ENCODE data around the gene EIF3J.

EIF3J gene

GRCh38 chr15:44593042-44593736 lies 56.2 kb downstream of the EIF3J start:
- no peak for DNase-seq (ENCODE audit: low spot score)

DNA sequence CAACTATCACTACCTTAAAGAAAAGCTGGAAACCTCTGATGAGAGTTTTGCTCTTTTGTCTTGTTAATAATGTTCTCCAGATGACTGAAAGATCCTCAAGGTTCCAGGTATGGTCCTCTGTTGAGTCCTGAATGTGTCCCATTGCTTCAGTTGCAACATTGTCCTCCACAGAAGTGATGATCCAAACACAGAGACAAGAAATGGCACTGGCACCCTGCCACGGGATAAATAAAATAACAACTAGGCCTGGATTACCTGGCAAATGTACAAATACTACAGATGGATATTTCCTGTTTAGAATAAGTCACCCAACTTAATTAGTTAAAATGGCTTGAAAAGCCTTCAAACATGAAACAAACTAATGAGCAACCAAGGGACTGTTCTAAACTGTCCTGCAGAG lies 58.3 kb downstream of the EIF3J start:
- DNase-seq (ENCODE audit: low spot score), result no peak

- no peak for DNase-seq (ENCODE audit: low spot score)
Measured at GRCh38 chr15:44595656-44596510, 58.9 kb downstream of the EIF3J start.

DNA sequence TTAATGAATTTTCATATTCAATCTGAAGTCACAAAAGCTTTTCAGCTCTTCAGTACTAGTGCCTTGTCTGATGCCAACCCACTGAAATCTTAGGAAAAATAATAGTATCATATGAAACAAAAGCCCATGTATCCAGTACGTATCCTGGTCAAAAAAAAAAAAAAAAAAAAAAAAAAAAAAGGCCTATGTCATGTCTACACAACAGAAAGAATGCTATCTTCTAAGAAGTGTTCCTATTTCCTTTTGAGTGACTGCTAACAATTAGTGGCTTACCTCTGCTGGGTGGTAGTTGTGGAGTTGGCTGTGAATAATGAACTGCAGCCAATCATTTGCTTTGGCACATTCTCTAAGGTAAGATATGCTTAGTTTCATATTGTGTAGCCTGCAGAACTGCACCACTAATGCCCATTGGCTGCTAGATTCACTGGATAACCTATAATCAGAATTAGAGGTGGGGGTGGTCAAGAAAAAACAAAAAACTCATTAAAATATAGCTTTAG lies 59.6 kb downstream of the EIF3J start:
- no peak for DNase-seq (ENCODE audit: low spot score)

GRCh38 chr15:44598066-44598465 lies 61.1 kb downstream of the EIF3J start:
- no peak for DNase-seq (ENCODE audit: low spot score)

GRCh38 chr15:44598892-44599291 lies 61.9 kb downstream of the EIF3J start:
- DNase-seq (ENCODE audit: low spot score), result no peak

GRCh38 chr15:44603126-44603525 lies 66.2 kb downstream of the EIF3J start:
- no peak for DNase-seq (ENCODE audit: low spot score)

GRCh38 chr15:44606740-44607139 lies 69.8 kb downstream of the EIF3J start:
- DNase-seq (ENCODE audit: low spot score), result no peak
